Stimulated activated CD4-positive, alpha-beta T cell treated with anti-CD3 and anti-CD28 coated beads, Interleukin-12 subunit alpha, Interleukin-12 subunit beta, amount 100 ng/mL, for 4 hours (primary cell): ENCODE measurements around the gene ZNF850.

ENCODE experiments used
- DNase-seq: peaks from one replicate; pipeline ENCODE4 v3.0.0-alpha.2; 2020

ZNF850 gene

DNA sequence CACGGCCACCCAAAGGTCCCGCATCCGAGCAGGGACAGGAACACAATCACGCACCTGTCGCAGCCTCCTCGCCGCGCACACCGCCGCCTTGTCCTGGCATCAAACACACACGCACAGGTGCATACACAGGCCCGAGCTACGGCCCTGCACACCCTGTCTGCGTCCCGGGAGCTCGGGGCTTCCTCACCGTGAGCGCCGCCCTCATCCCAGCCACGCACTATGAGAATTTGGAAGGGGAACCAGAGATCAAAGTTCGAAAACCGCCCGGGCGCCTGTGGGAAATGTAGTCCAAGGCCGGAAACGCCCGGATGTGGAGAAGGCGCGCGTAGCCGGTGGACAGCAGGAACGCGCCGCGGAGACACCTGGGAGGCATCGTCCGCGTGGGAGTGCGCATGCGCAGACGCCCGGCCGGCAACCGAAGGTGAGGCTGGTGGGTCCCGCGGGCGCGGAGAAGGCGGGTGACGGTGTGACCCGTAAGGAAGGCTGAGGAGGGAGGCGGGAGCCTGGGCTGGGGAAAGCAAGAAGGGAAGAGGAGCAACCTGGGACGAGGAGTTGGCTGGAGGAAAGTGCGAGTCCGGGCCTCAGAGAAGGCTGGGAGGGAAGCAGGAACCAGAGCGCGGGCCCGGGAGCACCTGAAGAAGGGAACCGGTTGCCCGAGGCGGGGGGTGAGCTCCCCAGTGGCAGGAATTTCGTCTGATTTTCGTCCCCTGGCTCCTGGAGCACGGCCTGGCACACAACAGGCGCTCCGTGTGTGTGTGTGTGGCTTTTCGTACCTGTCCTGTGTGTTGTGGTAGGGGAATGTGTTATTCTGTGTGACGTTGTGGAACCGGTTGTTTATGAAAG, 85.2 kb downstream of the ZNF850 start, which contains the start of gene ZNF567:
TSS of gene ZNF567 (plus strand) at position 399 of the 843 bp plus-strand sequence. CDS start 7,256 bp downstream, outside the sequence.
- peak; percentile 100 for DNase-seq

DNA sequence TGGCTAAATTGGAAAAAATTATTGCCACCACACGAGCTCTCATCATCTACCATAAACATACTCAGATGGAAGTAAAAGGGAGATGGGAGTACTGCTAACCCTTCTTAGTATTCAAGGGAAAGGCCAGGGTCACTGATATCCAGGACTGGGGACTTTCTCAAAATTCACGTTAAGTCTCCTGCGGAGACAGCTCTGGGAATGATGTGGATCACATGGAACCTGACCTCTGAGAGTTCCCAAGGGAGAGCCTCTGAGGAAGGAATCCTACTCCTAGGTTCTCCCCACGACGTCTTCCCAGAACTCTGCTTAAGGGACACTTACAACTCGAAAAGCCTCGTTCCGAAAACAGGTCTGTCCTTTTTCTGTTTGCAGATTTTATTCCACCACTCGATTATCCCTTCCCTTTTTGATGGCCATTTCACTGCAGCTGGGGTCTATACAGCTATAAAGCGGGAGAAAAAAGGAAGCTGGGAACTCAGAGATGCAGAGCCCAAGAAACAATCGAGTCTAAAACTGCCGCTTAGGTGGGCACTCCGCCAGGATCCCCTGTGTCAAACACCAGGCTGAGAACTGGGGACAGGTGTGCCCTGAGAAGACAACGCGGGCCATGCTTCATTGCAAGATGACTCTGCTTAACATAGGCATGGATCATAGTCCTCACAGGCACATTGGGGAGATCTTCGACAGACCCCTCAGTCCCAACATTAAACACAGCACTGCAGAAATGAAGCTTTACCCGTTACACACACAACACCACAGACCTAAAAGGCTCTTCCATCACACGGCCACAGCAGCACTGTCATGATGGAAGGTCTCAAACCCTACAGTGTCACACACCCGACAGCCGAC, 86.0 kb downstream of the ZNF850 start:
- DNase-seq, result no peak

DNA sequence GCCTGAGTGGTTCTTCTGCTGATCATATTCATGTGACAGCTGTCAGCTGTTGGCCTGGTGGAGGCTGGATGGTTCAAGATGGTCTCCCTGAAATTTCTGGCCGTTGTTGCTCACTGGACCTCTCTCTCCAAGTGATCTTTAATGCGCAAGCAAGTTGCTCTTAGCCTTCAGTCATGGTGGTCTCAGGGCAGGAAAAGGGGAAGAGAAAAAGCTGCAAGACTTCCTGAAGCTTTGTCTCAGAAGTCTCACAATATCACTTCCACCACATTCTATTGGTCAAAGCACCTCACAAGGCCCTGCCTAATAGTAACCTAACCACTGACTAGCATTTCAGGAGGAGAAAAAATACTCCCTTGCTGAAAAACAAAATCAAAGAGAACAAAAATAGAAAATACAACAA, 86.8 kb downstream of the ZNF850 start:
- DNase-seq, result no peak

DNA sequence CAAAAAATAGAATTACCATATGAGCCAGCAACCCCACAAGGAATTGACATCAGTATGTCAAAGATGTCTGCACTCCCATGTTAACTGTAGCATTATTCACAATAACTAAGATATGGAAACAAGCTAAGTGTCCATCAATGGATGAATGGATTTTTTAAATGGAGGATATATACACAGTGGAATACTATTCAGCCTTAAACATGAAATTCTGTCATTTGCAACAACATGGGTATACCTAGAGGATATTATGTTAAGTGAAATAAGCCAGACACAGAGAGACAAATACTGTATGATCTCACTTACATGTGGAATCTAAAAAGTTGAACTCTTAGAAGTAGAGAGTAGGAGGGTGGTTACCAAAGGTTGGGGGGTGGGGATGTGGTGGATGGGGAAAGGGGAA, 93.2 kb downstream of the ZNF850 start:
- no peak for DNase-seq

DNA sequence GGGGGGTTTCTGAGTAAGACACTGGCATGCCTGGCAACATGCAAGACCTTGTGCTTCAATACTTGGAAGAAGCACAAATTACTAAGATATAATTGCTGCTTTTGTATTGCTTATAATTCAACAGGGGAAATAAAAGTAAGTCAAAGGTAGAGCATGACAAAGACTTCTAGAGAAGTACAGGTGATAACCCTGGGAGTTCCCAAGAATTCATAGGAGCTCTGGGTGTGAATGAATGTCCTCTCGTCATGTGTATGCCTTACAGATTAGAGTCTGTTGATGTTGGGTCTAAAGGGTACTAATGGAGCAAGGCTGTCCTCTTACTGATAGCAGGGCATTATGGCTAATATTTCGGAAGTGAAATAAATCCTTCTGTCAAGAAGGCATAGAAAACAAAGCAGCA, 98.4 kb downstream of the ZNF850 start:
- no peak for DNase-seq

DNA sequence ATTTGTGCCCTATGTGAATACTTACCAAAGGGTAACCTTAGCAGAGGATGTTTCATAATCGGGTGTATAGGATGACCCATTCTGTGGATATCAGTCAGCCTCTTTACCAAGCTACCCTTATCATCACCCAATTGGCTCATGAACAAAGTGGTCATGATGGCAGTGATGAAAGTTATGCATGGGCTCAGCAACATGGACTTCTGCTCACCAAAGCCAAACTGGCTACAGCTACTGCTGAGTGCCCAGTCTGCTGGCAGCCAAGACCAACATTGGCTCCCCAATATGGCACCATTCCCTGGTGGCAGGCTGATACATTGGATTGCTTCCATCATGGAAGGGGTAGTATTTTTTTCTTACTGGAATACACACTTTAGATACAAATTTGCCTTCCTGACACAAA, 100.2 kb downstream of the ZNF850 start:
- no peak for DNase-seq

DNA sequence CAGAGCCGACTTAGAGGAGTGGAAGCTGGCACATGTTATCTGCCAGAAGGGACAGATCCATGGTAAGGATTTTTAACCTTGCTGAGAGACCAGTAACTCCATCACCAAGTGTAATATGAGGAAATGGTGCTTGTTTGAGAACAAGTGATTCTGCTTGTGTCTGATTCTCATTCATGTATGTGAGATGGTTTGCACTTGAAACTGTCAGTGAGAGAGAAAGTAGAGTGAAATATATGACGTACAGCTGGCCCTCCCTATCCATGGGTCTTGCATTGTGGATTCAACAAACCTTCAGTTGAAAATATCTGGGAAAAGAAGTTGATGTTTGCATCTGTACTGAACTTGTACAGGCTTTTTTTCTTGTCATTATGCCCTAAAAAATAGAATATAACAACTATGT, 104.0 kb downstream of the ZNF850 start:
- DNase-seq, result no peak

DNA sequence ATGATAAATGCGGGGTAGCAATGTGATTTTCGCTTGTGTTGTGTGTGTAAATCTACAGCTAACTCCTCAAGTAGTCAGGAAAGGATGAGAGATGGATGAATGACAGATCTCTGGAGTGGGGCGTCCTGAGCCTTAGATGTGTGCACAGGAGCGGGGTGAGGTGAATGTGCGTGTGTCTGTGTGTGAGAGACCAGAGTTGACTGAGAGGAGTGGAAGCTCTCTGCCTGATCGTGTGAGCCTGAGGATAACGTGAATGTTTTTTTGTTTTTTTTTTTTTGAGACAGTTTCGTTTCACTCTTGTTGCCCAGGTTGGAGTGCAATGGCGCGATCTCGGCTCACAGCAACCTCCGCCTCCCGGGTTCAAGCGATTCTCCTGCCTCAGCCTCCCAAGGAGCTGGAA, 106.8 kb downstream of the ZNF850 start:
- no peak for DNase-seq
